Fibroblast of skin of left quadriceps (primary cell): ENCODE results near the gene IGSF21.

ENCODE experiments used
- DNase-seq, 2 experiments: peaks; one replicate each; pipeline ENCODE4 v3.0.0-alpha.2; 2013; ENCODE audit warnings: low read depth in 2 of 2

IGSF21 gene

GRCh38 chr1:18094096-18094495 lies 13.5 kb upstream of the IGSF21 start:
- no peak for DNase-seq

- DNase-seq = no peak
These were observed 10.4 kb upstream of the IGSF21 start for GRCh38 chr1:18097206-18097605.

DNA sequence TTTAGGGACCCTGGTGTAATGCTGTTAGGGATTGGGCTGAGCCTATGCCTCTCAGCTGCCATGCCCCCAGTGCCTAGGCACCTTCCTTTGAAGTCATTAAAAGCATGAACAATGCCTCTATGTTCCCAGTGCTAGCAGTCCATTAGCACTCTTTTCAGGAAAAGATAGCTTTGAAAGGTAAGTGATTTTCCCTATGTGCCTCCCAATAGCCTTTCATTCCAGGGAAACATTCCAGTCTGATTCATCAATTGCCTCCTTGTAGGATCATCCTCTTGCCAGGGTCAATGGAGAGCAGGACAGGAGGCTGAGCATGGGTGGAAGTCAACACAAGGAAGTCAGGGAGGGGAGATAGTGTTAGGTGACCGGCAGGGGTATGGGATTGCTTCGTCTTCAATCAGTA lies 8.6 kb upstream of the IGSF21 start:
- DNase-seq = no peak

- no peak for DNase-seq
These were observed 7.5 kb upstream of the IGSF21 start for GRCh38 chr1:18100060-18100459.

DNA sequence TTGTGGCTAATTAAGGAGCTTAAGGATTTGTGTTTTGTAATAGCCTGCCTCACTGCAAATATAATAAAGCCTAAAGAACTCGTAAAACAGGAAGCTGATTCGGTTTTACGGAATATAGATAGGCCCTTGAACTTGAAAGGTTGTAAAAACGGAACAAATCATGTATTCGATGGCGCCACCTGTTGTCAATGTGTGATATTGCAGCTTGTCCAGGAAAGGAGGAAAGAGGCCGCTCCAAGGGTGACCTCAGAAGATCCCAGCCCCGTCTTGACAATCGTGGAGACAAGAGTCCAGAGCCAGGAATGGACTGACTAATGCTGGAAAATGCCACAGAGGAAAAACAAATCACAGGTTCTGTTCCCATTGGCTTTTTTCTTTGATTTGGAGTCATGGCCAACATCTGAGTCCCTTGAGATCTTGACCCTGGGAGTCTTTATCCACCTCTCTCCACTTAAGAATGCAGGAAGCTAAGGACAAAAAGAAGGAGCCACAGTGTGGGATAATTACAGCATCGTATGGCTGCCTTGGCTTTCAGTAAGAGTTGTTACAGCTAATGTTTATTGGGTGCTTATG lies 7.0 kb upstream of the IGSF21 start:
- peak; percentile 24 to 30 for DNase-seq

- no peak for DNase-seq
These were observed 6.1 kb upstream of the IGSF21 start for GRCh38 chr1:18101508-18101907.

GRCh38 chr1:18103788-18104421 lies 3.7 kb upstream of the IGSF21 start:
- DNase-seq = no peak

DNA sequence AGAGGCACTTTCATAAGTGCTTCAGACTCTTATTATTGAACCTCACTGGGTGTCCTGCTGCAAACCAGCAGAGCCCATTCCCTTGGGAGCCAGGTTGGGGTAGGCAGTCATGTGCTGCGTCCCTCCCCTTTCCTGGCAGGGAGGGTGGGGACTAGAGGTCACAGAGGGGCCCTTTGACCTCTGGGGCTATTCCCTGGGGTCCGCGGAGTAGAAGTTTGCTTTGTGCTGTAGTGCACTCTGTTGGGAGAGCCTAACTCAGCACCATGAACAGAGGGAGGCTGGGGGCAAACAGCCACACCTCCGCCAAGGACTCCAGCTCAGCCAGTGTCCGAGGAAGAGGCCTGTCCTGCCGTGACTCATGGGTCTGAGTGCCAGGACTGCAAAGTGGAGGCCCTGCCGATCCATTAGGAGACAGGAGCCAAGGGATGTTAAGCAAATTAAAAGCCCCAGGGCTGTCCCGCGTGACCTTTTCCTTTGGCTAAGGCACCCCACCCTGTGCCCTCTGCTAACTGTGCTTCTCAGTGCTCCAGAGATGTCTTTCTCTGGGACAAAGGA lies 3.0 kb upstream of the IGSF21 start:
- DNase-seq = no peak

DNA sequence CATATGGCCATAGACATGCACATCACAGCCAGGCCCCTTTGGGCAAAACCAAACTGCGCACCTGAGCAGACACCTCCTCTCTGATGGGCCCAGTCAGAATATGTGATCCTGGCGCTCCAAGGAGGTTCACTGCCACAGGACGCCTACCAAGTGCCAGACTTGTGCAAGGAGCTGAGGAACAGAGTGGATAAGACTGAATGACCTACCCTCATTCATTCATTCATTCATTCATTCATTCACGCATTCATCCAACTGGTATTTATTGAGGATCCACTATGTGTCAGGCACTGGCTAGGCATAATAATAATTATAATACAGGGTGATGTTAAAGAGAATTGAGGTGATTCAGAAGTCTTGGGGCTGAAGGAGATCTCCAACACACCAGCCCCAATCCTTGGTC lies 2.4 kb upstream of the IGSF21 start:
- DNase-seq = no peak

GRCh38 chr1:18108299-18109057 lies 880 bp downstream of the IGSF21 start:
- DNase-seq = no peak

DNA sequence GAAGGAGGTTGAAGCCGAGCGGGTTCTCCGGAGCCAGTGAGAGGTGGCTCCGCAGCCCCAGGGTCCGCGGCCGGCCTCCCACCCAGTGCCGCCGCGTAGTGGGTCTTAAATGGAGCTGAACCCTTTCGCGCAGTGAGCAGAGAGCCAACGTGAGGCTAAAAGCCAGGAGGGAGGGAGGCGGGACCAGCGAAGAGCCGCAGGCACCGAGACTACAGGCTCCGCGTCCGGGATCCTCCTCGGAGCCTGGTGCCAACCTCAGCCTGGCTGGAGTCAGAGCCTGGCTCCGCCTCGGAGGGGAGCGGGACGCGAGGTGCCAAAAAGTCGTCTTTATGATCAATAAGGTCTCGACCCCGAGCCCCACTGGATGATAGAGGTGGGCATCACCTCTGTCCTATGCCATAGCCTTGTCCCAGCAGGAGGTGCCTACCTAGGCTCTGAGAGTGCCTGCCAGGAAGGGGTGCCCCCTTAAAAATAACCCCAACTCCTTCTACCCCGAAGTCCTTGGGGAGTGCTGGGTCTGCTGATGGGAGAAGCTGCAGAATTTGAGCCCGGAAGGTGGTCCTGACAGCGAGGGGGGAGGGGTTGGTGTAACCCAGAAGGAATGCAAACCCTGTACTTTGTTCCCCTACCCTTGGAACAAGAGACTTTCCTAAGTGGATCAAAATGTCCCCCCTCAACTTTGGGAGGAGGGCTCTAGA lies 1.6 kb downstream of the IGSF21 start:
- DNase-seq = no peak

- no peak for DNase-seq
These were observed 2.4 kb downstream of the IGSF21 start for GRCh38 chr1:18109756-18110597.

GRCh38 chr1:18110598-18110939 lies 3.0 kb downstream of the IGSF21 start:
- DNase-seq = no peak

DNA sequence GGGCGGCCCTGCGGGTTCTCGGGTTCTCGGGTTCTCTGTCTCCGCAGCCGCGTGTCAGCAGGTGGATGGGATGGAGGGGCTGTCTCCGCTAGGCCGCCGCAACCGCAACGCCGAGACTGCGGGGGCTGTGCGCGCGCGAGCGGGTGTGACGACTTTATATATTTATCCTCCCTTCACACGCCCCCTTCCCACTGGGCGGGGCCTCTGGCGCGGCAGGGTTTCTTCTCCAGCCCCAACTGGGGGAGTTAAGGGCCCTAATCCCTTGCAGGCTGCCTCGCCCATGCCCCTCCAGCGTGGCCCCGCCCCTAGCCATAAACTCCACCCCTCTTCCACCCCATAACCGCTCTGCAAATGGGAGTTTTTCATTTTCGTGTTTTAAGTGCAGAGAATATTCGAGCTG lies 3.4 kb downstream of the IGSF21 start:
- DNase-seq = no peak

DNA sequence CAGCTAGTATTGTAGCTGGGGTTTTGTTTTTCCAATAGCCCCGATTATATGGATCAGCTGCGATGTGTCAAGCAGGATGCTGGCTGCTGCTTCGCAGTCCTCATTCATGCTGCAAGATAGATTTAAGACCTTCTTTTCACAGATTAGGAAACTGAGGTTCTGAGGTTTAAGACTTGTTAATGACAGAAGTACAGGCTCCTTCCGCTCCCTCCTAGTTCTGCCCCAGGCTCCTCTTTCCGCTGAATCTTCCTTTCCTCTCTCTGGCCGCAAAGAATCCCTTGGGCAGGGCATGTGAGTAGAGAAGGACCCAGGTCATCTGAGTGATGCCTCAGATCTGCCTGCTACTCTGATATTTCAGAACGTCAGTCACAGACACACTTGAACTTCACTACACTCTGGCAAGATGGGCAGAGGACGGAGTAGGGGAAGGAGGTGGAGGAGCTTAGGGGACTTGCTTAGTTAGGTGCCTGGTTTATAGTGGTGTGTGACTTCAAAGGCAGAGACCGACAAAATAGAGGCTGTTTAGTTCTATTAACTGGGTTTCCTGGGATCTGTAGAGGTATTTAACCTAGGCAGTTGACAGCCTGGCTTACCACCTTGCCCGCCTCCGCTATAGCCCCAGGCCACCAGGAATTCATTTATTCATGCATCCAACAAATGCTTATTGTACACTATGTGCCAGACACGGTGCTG lies 4.2 kb downstream of the IGSF21 start:
- no peak for DNase-seq

- no peak for DNase-seq
These were observed 5.0 kb downstream of the IGSF21 start for GRCh38 chr1:18112611-18113010.

DNA sequence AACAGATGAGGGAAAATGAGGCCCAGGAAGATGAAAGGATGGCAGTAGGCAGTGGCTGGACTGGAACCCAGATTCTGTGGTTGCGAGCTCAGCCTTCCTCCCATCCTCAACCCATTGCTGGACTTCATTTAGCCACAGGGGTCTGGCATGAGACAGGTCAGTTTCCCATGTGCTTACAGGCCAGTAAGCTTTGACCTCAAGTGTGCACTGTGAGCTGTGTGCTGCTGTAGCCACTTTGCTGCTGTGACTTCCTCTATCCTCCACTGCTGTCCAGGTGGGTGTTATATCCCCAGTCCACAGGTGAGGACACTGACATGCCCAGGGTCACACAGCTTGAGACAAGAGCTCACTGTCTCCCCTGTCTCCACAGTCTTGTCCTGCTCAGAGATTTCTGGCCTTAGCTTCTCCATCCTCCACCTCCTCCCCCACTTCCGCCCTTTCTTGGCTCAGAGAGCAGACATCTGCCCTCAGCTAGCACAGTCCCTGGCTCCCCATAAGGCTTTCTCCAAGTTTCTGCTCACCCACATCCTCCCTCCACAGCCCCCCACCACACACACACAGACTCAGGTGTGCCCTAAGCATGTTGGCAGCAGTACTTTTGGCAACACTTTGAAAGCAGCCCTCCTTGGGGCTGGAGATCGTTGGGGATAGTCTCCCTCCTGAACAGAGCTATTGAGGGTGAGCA lies 7.3 kb downstream of the IGSF21 start:
- no peak for DNase-seq

GRCh38 chr1:18116777-18117176 lies 9.2 kb downstream of the IGSF21 start:
- DNase-seq = no peak

- DNase-seq = no peak
These were observed 10.5 kb downstream of the IGSF21 start for GRCh38 chr1:18118078-18118477.

DNA sequence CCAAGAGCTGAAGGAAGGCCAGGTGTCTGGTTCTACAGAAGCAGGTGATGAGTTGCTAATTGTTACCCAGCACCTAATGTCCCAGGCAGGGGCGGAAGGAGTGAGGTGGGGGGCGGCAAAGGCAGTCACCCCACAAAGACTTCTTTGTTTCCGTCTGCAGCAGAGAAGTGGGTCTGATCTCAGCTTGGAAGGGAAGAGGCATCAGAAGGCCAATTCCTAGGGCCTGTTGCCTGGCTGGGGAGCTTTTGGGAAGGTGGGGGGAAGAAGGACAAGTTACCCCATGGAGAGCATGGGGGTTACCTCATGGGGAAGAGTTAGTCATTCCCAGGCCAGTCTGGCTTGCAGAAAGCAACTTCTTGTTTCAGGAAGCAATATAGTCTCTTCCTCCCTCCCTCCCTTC lies 10.9 kb downstream of the IGSF21 start:
- DNase-seq = no peak
